DOHH2 (cell line): ENCODE results near the gene SLC22A31.

ENCODE experiments used
- EZH2phosphoT487 ChIP-seq: fragments of 200-600 bp; sonication (generic); IDR thresholded peaks from 2 replicates; pipeline ENCODE4 v1.6.1; 2017; ENCODE audit warnings: borderline replicate concordance, mild to moderate bottlenecking, antibody characterized with exemption, low read length, moderate library complexity, mixed read lengths
- TF ChIP-seq, protein P1 (sequence below): fragments of 200-600 bp; sonication (generic); IDR thresholded peaks from one replicate; pipeline ENCODE4 v1.5.1; 2014; ENCODE audit warnings: antibody characterized with exemption, mild to moderate bottlenecking, low read depth, low read length; ENCODE audit not compliant: poor library complexity, severe bottlenecking

DNA sequence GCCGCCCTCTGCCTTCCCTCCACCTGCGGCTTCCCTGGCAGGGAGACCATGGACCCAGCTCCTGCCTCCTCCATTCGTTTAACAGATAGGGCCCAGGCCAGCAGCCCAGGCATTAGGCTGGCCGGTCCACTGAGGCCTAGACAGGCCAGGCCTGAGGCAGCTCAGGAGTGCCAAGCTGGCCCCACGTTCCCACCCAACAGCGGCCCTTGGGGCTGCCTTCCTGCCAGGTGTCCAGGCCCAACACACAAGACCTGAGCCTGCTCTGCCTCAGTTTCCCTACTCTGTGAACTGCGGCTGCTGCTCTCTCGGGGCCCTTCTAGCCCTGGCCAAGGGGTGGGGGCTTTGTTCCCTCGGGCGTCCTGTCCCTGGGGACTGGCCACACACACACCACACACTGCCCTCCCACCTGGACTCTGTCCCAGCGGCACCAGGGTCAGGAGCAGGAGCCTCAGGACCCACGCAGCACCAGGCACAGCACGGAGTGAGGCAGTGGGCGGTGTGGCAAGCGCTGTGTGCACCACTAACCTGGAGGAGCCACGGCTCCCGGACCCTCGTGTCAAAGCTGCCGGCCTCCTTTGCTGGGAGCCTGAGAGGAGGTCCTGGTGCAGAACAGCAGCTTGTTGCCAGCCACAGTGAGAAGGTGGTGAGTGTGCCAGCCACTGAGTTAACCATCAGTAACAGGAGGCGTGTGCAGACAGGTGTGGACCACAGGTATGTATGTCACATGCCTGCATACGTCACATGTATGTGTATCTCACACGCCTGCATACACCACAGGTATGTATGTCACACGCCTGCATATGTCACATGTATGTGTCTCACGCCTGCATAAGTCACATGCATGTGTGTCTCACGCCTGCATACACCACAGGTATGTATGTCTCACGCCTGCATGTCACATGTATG, 43.3 kb downstream of the SLC22A31 start:
- TF ChIP-seq, protein P1, sequence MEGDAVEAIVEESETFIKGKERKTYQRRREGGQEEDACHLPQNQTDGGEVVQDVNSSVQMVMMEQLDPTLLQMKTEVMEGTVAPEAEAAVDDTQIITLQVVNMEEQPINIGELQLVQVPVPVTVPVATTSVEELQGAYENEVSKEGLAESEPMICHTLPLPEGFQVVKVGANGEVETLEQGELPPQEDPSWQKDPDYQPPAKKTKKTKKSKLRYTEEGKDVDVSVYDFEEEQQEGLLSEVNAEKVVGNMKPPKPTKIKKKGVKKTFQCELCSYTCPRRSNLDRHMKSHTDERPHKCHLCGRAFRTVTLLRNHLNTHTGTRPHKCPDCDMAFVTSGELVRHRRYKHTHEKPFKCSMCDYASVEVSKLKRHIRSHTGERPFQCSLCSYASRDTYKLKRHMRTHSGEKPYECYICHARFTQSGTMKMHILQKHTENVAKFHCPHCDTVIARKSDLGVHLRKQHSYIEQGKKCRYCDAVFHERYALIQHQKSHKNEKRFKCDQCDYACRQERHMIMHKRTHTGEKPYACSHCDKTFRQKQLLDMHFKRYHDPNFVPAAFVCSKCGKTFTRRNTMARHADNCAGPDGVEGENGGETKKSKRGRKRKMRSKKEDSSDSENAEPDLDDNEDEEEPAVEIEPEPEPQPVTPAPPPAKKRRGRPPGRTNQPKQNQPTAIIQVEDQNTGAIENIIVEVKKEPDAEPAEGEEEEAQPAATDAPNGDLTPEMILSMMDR: no peak
- no peak for TF ChIP-seq EZH2phosphoT487
